ENCODE results near the gene MAN1C1. TPM values are rescaled to one million over a fixed set of nuclear protein-coding genes. Genes with fewer than 3 reads are reported as not detected.

Gene MAN1C1
- polyA plus RNA-seq, 1 of the 3 experiments (the other 2 are of a cell fraction), result 0.20 TPM

DNA sequence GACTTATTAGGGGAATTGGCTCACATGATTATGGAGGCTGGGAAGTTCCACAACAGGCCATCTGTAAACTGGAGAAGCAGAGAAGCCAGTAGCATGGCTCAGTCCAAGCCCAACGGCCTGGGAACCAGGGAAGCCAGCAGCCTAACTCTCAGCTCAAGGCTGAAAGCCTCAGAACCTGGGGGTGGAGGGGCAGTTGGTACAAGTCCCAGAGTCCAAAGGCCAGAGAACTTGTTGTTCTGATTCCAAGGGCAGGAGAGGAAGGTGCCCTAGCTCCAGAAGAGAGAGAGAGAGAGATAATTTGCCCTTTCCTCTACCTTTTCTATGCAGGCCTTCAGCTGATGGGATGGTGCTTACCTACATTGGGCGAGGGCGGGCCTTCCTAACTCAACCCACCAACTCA is 55.3 kb downstream of the MAN1C1 start (continued):
- TF ChIP-seq FOXJ3 (CRISPR knock-in tag; IDR thresholded peaks at IDR 0.05) (no peak), POLR2AphosphoS5 (IDR thresholded peaks at IDR 0.05; ENCODE audit: low read depth, low read length) (no peak), YY1 (IDR thresholded peaks at IDR 0.05; ENCODE audit: low read depth) (no peak), TCF12 (IDR thresholded peaks at IDR 0.05) (no peak), NFIC (IDR thresholded peaks at IDR 0.05; ENCODE audit: borderline replicate concordance) (no peak), RAD21 (IDR thresholded peaks at IDR 0.05; ENCODE audit: low read length) (no peak), EZH2phosphoT487 (IDR thresholded peaks at IDR 0.05; ENCODE audit: borderline replicate concordance, low read depth) (no peak), USF1 (IDR thresholded peaks at IDR 0.05; ENCODE audit: borderline replicate concordance, low read depth) (no peak), MEF2A (IDR thresholded peaks at IDR 0.05; ENCODE audit: borderline replicate concordance, low read depth) (no peak), ZBTB33 (IDR thresholded peaks at IDR 0.05; ENCODE audit: borderline replicate concordance, low read depth) (no peak), NRF1 (IDR thresholded peaks at IDR 0.05; ENCODE audit: low read depth, low read length) (no peak)

DNA sequence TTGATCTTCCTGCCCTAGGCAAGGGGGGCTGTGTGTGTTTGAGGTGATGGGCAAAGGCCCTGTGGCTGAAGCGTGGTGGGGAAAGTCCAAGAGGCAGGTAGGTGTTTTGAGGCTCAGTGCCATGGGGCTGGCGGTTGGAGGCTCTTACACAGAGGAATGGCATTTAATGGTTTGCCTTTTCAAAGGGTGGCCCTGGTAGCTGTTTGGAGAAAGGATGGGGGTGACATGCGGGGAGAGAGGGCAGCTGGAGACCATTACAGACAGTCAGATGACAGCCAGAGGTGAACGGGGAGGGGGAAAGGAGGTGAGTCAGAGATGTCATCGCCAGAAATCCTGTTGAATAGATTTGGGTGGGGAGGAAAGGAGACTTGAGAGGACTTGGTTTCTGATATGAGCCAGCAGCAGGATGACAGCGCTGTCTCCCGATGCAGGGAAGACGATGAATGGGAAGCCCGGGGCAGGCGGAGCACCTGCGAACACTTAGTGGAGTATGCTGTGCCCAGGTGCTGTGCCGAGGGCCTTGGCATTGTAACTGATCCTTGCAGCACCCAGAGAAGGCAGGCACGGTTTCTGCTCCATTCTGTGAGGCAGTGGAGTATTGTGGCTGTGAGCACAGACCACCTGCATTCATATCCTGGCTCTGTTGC is 56.3 kb downstream of the MAN1C1 start:
- no peaks in the 10 kb centered on the region for H3F3A ChIP-seq (replicated peaks; ENCODE audit: insufficient read depth)
- no peaks in the 10 kb centered on the region for H3K9me3 ChIP-seq
- H3K4me3 ChIP-seq (ENCODE audit: low read depth in 2 of 2, low read length in 1 of 2), result no peak overlapping the region
- CTCF ChIA-PET, result interaction anchor here (1.1 kb wide), 1 partner anchor 14 kb away, joined by 3 read pairs; no protein-coding TSS in a partner anchor
- H4K20me1 ChIP-seq (ENCODE audit: insufficient read depth), result no peaks in the 10 kb centered on the region
- H3K9me2 ChIP-seq, result no peaks in the 10 kb centered on the region
- no peak for DNase-seq
- no peak overlapping the region for H3K9ac ChIP-seq
- no peak overlapping the region for H2AFZ ChIP-seq (ENCODE audit: low read depth)
- TF ChIP-seq USF1 (IDR thresholded peaks at IDR 0.05; ENCODE audit: borderline replicate concordance, low read depth), result no peak
- no peak for TF ChIP-seq SMC3 (IDR thresholded peaks at IDR 0.05; ENCODE audit: low read depth, low read length)
- TF ChIP-seq IRF3 (IDR thresholded peaks at IDR 0.05; ENCODE audit: low read depth, low read length), result no peak
- TF ChIP-seq ZBTB33 (IDR thresholded peaks at IDR 0.05; ENCODE audit: borderline replicate concordance, low read depth), result no peak
- TF ChIP-seq NFIC (IDR thresholded peaks at IDR 0.05; ENCODE audit: borderline replicate concordance), result no peak
- peak; percentile 20; the same call in 1 of the 2 replicates for TF ChIP-seq TCF12 (IDR thresholded peaks at IDR 0.05)
- TF ChIP-seq EZH2phosphoT487 (IDR thresholded peaks at IDR 0.05; ENCODE audit: borderline replicate concordance, low read depth), result no peak
- H3K36me3 ChIP-seq (replicated peaks in 1 of 2; ENCODE audit: control insufficient read depth in 1 of 2, insufficient read depth in 2 of 2, low read length in 1 of 2), result no peaks in the 10 kb centered on the region
- H3K27me3 ChIP-seq (ENCODE audit: insufficient read depth), result peaks cover 9% of the 10 kb centered on the region; the same call in 1 of the 2 replicates
- no peaks in the 10 kb centered on the region for H3K79me2 ChIP-seq (ENCODE audit: insufficient read depth)
- H3K4me2 ChIP-seq, result no peak overlapping the region
- H3K4me1 ChIP-seq (ENCODE audit: control insufficient read depth in 1 of 2, insufficient read depth in 2 of 2, low read depth in 1 of 2, low read length in 1 of 2), result no peaks in the 10 kb centered on the region; a peak in 1 of 4 replicates
- WGBS (ENCODE audit: low lambda C conversion rate), result 44% methylated on average over 10 of the region's 13 CpGs
- no peak overlapping the region for H3K27ac ChIP-seq (ENCODE audit: low read depth in 2 of 2, low read length in 1 of 2)
- POLR2A ChIA-PET, result no interaction called here
